Measurements from ENCODE around the gene GCDH.
"Not testable (repeated sequence)": the region's sequence is repeated elsewhere in the genome, so short reads cannot be mapped to it uniquely, and the experiment has no call there.

GCDH gene

GRCh38 chr19:12890787-12891552, at the start of gene GCDH:
GCDH (plus strand) TSS chr19:12891160; CDS start chr19:12891305, 145 bp downstream.
- DNase-seq (ENCODE audit: low spot score) = peak; percentile 94

GRCh38 chr19:12842511-12842910, 48.4 kb upstream of the GCDH start:
- DNase-seq (ENCODE audit: low spot score) = no peak

GRCh38 chr19:12843328-12843727, 47.6 kb upstream of the GCDH start:
- DNase-seq (ENCODE audit: low spot score) = no peak

GRCh38 chr19:12843999-12844732, 46.8 kb upstream of the GCDH start:
- no peak for DNase-seq (ENCODE audit: low spot score)

DNA sequence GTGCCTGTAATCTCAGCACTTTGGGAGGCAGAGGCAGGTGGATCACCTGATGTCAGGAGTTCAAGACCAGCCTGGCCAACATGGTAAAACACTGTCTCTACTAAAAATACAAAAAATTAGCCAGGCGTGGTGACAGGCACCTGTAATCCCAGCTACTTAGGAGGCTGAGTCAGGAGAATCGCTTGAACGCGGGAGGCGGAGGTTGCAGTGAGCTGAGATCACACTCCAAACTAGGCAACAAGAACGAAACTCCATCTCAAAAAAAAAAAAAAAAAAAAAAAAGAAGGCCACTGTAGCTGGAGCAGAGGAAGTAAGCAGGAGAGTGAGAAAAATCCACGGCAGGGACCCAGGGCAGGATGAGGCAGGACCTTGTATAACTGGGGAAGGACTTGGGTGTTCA, 44.3 kb upstream of the GCDH start:
- not testable (repeated sequence) for DNase-seq (ENCODE audit: low spot score)

DNA sequence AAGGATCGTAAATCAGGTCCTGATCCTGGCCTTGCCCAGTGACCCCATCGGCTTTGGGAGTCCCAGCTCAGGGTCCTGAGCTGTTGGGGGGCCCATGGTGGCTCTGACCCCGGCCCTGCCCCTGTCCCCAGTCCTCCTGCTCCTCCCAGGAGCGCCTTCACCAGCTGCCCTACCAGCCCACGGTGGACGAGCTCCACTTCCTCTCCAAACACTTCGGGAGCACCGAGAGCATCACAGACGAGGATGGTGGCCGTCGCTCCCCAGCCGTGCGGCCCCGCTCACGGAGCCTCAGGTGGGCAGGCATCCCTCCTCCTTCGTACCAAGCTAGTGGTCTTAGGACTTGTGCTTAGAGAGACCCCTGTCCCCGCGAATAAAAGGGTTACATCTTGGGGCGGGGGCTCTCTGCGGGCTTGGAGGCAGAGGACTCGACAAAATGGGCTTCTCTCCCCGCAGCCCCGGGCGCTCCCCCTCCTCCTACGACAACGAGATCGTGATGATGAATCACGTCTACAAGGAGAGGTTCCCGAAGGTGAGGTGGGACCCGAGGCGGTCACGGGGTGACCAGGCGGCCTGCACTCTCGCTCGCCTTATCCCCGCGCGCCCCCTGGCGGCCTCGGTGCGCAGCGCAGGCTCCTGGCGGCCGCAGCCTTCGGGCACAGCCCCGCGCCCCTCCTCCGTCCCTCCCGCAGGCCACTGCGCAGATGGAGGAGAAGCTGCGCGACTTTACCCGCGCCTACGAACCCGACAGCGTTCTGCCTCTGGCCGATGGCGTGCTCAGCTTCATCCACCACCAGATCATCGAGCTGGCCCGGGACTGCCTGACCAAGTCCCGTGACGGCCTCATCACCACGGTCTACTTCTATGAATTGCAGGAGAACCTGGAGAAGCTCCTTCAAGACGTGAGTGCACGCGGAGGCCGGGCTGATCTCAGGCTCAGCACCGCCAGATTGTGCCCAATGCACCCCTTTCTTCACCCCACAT, 43.5 kb upstream of the GCDH start:
- peak; percentile 95 for DNase-seq (ENCODE audit: low spot score)

GRCh38 chr19:12856653-12857052, 34.3 kb upstream of the GCDH start:
- no peak for DNase-seq (ENCODE audit: low spot score)

- DNase-seq (ENCODE audit: low spot score) = no peak
Observed at GRCh38 chr19:12858041-12858928, 32.7 kb upstream of the GCDH start.

- no peak for DNase-seq (ENCODE audit: low spot score)
Observed at GRCh38 chr19:12859546-12859945, 31.4 kb upstream of the GCDH start.

- DNase-seq (ENCODE audit: low spot score) = no peak
Observed at GRCh38 chr19:12864143-12864542, 26.8 kb upstream of the GCDH start.

DNA sequence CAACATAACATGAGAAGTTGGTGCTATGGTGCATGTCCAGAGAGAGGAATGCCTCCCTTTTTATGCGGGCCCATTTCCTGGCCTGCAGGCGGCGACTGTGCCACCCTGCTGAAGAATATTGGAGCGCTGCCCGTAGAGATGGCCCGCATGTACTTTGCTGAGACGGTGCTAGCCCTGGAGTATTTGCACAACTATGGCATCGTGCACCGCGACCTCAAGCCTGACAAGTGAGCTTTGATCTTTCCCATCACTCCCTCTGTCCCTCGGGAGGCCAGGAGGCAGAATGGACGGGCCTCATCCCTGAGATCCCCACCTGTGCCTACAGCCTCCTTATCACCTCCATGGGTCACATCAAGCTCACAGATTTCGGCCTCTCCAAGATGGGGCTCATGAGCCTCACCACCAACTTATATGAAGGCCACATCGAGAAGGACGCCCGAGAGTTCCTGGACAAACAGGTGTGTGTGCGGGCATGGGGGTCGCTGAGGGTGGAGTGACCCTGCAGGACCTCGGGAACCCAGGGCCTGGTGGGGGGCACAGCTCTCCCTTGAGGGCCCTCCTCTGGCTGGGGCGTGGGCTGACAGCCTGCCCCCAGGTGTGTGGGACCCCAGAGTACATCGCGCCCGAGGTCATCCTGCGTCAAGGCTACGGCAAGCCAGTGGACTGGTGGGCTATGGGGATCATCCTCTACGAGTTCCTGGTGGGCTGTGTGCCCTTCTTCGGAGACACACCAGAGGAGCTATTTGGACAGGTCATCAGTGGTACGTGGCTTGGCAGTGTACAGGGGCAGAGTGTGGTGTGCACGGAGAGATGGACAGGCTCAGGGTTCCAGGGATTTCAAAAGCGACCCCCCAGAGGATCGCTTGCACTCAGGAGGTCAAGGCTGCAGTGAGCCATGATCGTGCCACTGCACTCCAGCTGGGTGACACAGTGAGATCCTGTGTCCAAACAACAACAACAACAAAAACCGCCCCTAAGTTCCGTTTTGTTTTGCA, 25.9 kb upstream of the GCDH start:
- no peak for DNase-seq (ENCODE audit: low spot score)

GRCh38 chr19:12865746-12866415, 25.1 kb upstream of the GCDH start:
- no peak for DNase-seq (ENCODE audit: low spot score)

DNA sequence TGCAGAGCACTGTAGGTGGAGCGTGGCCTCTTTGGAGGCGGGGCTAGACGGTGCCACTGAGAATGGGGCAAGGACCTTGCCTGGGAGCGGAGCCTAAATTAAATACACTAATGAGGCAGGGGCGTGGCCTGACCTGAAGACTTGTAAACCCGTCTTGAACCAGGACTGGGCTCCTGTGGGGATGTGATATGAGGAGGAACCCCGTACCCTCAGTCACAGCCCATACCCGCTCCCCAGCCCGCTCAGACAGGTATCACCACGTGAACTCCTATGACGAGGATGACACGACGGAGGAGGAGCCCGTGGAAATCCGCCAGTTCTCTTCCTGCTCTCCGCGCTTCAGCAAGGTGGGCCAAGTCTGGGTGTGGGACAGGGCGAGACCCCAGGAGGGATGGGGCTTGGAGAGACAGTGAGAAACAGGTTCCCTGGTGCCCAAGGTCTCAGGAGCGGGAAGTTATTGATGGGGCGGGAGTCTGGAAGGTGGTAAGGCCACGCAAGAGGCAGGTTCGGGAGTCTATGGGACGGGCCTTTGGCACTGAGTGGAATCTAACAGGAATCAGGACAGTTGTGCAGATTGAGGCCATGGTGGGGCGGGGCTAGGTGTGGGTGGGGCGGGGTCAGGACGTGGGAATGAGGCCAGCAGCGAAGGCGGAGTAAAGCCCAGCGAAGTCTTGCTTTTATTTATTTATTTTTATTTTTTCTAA, 24.4 kb upstream of the GCDH start:
- DNase-seq (ENCODE audit: low spot score) = no peak

DNA sequence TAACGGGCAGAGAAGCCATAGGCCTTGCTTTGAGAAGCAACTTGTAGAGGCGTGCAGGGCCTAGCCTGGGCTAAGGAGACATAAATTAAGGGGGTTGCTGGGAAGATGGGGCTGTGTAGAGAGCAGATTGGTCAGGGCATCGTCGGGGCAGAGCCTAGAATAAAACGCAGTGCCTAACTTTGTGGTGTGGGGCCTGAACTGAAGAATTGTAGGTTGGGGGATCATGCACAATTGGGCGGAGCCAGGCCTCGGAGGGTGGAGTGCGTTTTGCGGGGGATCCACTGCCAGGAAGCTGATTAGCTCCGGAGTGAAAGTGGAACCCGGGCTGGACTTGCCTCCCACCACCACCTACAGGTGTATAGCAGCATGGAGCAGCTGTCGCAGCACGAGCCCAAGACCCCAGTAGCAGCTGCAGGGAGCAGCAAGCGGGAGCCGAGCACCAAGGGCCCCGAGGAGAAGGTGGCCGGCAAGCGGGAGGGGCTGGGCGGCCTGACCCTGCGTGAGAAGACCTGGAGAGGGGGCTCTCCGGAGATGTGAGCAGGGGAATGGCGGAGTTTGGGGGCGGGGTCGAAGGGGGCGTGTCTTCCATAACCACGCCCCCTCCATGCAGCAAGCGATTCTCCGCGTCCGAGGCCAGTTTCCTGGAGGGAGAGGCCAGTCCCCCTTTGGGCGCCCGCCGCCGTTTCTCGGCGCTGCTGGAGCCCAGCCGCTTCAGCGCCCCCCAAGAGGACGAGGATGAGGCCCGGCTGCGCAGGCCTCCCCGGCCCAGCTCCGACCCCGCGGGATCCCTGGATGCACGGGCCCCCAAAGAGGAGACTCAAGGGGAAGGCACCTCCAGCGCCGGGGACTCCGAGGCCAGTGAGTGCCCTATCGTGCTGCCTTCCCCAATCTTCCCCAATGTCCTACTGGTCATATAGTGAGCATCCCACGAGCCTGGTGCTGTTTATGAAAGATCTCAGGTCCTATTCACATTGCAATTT, 23.6 kb upstream of the GCDH start:
- no peak for DNase-seq (ENCODE audit: low spot score)

GRCh38 chr19:12868540-12869112, 22.3 kb upstream of the GCDH start:
- no peak for DNase-seq (ENCODE audit: low spot score)

DNA sequence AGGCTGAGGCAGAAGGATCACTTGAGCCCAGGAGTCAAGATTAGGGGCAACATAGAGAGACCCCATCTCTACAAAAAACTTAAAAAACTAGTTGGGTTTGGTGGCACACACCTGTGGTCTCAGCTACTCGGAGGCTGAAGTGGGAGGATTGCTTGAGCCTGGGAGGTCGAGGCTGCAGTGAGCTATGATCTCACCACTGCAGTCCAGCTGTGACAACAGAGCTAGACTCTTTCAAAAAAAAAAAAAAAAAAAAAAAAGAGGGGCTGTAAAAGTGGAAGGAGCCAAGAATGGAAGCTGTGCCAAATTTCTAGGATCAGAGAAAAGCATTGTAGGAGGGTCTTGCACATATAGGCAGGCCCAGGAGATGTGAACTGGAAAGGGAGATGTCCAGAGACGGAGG, 19.3 kb upstream of the GCDH start:
- no peak for DNase-seq (ENCODE audit: low spot score)

DNA sequence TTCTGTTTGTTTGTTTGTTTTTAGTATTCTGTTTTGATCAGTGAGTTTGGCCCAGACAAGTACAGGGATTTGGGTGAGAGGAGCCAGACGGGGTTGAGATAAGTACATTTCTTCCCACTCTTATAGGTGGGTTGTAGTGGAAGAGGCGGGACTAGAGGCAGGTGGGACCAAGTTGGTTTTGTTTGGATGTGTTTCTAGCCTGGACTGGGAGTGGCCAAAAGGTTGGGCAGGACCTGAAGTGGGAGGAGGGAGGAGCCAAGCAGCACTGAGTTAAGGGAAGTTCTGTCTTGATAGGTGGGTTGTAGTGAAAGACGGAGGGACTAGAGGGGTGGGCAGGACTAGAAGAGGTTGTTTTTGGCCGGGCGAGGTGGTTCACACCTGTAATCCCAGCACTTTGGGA, 18.7 kb upstream of the GCDH start:
- no peak for DNase-seq (ENCODE audit: low spot score)
